Lung (tissue), 12 donors: ENCODE results near the gene CLDN7. TPM values are rescaled to one million over a fixed set of nuclear protein-coding genes. Genes with fewer than 3 reads are reported as not detected.

Experiments
- ATAC-seq: fragments of 200-7000 bp; cut with Tn5 transposase; one replicate; pipeline ENCODE4 v1.9.1; 2020; ENCODE audit warnings: moderate number of reproducible peaks; ENCODE audit not compliant: insufficient read depth, low FRiP score
- DNase-seq, 3 donors: peaks; one replicate each; pipeline ENCODE4 v3.0.0-alpha.2; 2013 to 2017
- H3K27ac ChIP-seq, 2 donors: one replicate each; pipeline ENCODE4 v1.5.1; 2013; ENCODE audit warnings: mild to moderate bottlenecking in 2 of 2, moderate library complexity in 2 of 2, control low read depth in 1 of 2, inconsistent platforms in 1 of 2, low read depth in 1 of 2, low read length in 1 of 2
- H3K27me3 ChIP-seq, 3 donors: one replicate each; pipeline ENCODE4 v1.5.1; 2013; ENCODE audit warnings: low read length in 2 of 3; ENCODE audit not compliant: control insufficient read depth in 3 of 3, insufficient read depth in 3 of 3
- H3K36me3 ChIP-seq, 4 donors: one replicate each; pipeline ENCODE4 v1.5.1; 2013; ENCODE audit warnings: low read length in 4 of 4, mild to moderate bottlenecking in 1 of 4, moderate library complexity in 1 of 4; ENCODE audit not compliant: control insufficient read depth in 4 of 4, insufficient read depth in 4 of 4
- H3K4me1 ChIP-seq, 5 donors: one replicate each; pipeline ENCODE4 v1.5.1; 2013; ENCODE audit warnings: low read length in 5 of 5, mild to moderate bottlenecking in 2 of 5, moderate library complexity in 1 of 5; ENCODE audit not compliant: control insufficient read depth in 5 of 5, insufficient read depth in 5 of 5
- H3K4me3 ChIP-seq: one replicate; pipeline ENCODE4 v1.5.1; 2013; ENCODE audit warnings: mild to moderate bottlenecking, control low read depth, moderate library complexity
- H3K9ac ChIP-seq, 2 donors: one replicate each; pipeline ENCODE4 v1.5.1; 2013; ENCODE audit warnings: low read length in 2 of 2, control low read depth in 1 of 2; ENCODE audit not compliant: insufficient read depth in 1 of 2
- H3K9me3 ChIP-seq, 4 donors: one replicate each; pipeline ENCODE4 v1.5.1; 2013; ENCODE audit warnings: low read length in 3 of 4, mild to moderate bottlenecking in 1 of 4, moderate library complexity in 1 of 4; ENCODE audit not compliant: control insufficient read depth in 4 of 4, insufficient read depth in 3 of 4
- WGBS, 2 donors: extraction: QIAGEN DNeasy Blood & Tissue Kit; methylation state at CpG; one replicate each; pipeline ENCODE4 v1.1.7; 2013; 5-methylcytosine and 5-hydroxymethylcytosine counted together
- polyA plus RNA-seq, 2 donors: library from polyadenylated mRNA; stranded (reverse); fragments of 200-250 nt; gene quantifications; one replicate each; pipeline ENCODE4 v1.2.1, GENCODE V29; 2013
- total RNA-seq, 2 donors: library from RNA; depleted of rRNA in 1 of 2; stranded (reverse); fragments of >200 nt in 1 of 2; gene quantifications; one replicate each; pipeline ENCODE4 v1.2.1, GENCODE V29; 2014 to 2021
- TF ChIP-seq, protein P1 (sequence below): IDR thresholded peaks from 2 replicates; pipeline ENCODE4 v1.5.1; 2012; ENCODE audit warnings: mild to moderate bottlenecking; ENCODE audit errors: control extremely low read depth, extremely low read depth
- donor health status: control.
- donor health status: control.
- donor health status: Bipolar disorder and iron deficiency.
- donor health status: healthy.
- donor health status: DM: yes; HTN: yes; CAD: no.

The CLDN7 gene
- total and polyA plus RNA-seq, 4 donors = 117 to 199 (median 145) TPM

DNA sequence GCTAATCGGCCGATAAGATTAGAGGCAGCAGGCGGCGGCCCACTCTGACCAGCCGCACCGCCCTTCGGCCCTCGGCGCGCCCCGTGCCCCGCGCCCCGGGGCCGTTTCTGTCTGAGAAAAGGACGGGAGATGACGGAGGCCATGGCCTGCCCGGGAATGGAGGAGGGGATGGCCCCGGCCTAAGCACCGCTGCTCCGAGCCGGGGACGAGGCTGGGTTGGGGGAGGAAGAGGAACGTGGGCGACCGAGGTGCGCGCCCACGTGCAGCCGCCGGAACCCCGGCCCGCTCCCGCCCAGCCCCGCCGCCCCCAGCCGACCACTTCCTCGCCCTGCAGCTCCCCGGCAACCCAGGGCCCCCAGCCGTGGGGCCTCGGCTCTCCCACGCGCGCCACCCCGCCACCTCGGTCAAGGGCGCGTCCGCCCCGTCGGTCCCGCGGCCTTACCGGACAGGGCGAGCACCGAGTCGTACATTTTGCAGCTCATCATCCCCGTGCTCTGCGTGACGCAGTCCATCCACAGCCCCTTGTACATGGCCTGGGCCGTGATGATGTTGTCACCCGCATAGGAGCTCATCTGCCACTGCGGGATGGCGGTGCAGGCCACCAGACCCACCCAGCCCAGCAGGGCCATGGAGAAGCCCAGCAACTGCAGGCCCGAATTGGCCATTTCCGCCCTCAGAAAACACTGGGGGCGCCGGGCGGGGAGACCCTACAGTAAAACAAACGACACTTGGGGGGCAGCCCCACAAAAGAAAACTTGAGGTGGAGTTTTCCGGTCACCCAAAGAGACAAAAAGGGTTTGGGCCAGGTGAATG is 693 bp downstream of the CLDN7 start:
- H3K9ac ChIP-seq = peak overlapping the region; percentile 53 to 68
- no peak for DNase-seq

DNA sequence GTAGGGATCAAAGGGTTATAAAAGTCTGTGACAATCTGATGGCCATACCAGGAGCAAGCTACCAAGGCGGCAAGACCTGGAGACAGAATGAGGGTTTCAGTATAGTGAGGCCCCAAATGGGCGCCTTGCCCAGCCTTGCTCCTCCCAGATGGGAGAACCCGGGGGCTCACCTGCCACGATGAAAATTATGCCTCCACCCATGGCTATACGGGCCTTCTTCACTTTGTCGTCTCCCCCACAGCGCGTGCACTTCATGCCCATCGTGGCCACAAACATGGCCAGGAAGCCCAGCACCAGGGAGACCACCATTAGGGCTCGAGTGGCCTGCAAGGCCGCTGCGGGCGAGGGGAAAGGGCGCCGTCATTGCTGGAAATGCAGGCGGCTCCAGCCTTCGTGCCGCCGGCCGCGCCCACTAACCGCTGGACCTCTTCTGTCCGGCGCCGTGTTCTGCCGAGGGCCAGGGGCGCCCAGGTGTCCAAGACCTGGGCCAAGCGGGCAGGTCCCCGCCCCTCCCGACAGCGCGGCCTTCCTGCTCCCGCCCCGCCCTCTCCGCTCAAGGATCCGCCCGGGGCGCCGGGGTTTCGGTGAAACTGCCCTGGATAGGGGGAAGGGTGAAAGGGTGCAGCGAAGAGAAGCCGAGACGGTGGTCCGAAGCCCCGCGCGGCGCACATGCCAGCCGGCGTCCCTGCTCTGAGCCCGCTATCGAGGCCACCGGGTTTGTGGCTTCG is 1.5 kb downstream of the CLDN7 start:
- Histone ChIP-seq H3K9ac (peak overlapping the region in 1 of 2 donors; percentile 31), H3K27ac (peak overlapping the region in 1 of 2 donors; percentile 90), H3K9me3 (no peaks in the 10 kb centered on the region), H3K4me3 (peak overlapping the region; percentile 57), H3K27me3 (peaks cover 0 to 23% (median 18%) of the 10 kb centered on the region in 3 donors), H3K4me1 (peaks cover 0 to 11% (median 0%) of the 10 kb centered on the region in 5 donors), H3K36me3 (peaks cover 0 to 18% (median 7%) of the 10 kb centered on the region in 4 donors)
- peak; percentile 63 for ATAC-seq
- 7 to 13% methylated on average over 30 to 54 of the region's 54 CpGs for WGBS, 2 donors
- peak; percentile 38 to 58 (median 47) for DNase-seq
- TF ChIP-seq, protein P1, sequence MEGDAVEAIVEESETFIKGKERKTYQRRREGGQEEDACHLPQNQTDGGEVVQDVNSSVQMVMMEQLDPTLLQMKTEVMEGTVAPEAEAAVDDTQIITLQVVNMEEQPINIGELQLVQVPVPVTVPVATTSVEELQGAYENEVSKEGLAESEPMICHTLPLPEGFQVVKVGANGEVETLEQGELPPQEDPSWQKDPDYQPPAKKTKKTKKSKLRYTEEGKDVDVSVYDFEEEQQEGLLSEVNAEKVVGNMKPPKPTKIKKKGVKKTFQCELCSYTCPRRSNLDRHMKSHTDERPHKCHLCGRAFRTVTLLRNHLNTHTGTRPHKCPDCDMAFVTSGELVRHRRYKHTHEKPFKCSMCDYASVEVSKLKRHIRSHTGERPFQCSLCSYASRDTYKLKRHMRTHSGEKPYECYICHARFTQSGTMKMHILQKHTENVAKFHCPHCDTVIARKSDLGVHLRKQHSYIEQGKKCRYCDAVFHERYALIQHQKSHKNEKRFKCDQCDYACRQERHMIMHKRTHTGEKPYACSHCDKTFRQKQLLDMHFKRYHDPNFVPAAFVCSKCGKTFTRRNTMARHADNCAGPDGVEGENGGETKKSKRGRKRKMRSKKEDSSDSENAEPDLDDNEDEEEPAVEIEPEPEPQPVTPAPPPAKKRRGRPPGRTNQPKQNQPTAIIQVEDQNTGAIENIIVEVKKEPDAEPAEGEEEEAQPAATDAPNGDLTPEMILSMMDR = no peak

More for the DNA sequence above, 693 bp downstream of the CLDN7 start:
- TF ChIP-seq, protein P1 = no peak
- no peaks in the 10 kb centered on the region for H3K9me3 ChIP-seq
- H3K27ac ChIP-seq = peak overlapping the region in 1 of 2 donors; percentile 90
- peak overlapping the region; percentile 57 for H3K4me3 ChIP-seq
- peaks cover 0 to 23% (median 18%) of the 10 kb centered on the region in 3 donors for H3K27me3 ChIP-seq
- WGBS, 2 donors = 10 to 11% methylated on average over 50 to 71 of the region's 71 CpGs
- peaks cover 0 to 11% (median 0%) of the 10 kb centered on the region in 5 donors for H3K4me1 ChIP-seq
- ATAC-seq = peak; percentile 3
- peaks cover 0 to 15% (median 4%) of the 10 kb centered on the region in 4 donors for H3K36me3 ChIP-seq

DNA sequence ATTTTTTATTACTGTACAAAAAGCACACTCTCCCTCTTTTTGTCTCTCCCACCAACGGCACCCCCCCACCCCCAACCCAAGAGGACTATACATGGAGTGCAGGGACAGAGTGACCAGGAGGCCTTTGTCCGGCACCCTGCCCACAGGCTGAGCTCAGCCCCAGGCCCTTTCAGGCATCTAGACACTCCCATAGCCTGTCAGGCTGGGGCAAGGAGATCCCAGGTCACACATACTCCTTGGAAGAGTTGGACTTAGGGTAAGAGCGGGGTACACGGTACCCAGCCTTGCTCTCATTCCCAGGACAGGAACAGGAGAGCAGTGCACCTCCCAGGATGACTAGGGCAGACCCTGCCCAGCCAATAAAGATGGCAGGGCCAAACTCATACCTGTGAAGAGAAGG is 2.1 kb downstream of the CLDN7 start:
- 69 to 82% methylated on average over 4 of the region's 4 CpGs for WGBS, 2 donors
- no peaks in the 10 kb centered on the region for H3K9me3 ChIP-seq
- DNase-seq = no peak
- peak overlapping the region in 1 of 2 donors; percentile 31 for H3K9ac ChIP-seq
- H3K27me3 ChIP-seq = peaks cover 0 to 23% (median 18%) of the 10 kb centered on the region in 3 donors
- H3K4me3 ChIP-seq = no peak overlapping the region
- TF ChIP-seq, protein P1 = no peak
- peaks cover 0 to 18% (median 7%) of the 10 kb centered on the region in 4 donors for H3K36me3 ChIP-seq
- H3K4me1 ChIP-seq = peaks cover 0 to 11% (median 0%) of the 10 kb centered on the region in 5 donors
- H3K27ac ChIP-seq = peak overlapping the region in 1 of 2 donors; percentile 79
- no peak for ATAC-seq
